ENCODE data around the gene DIAPH2. TPM values are rescaled to one million over a fixed set of nuclear protein-coding genes. Genes with fewer than 3 reads are reported as not detected.

The DIAPH2 gene
- total RNA-seq, 2 donors from 2014 or later, result 19.1 to 31.9 TPM

DNA sequence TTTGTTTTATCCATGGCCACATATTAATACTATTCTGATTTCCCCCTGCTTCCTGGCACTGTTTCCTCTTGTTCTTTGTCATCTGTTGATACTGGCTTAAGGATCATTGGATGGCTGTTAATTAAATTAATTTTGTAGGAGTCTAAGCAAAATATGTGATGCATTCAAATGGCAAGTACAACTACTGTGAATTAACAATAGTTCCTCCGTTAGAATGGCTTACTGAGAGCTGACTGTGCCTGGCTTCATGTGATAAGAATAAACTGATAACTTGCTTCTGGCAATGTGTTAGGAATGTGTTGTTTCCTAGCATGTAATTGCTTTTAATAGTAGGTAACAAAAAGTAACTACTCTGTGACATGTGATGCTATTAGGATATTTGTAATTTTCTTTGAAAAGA lies 297.5 kb downstream of the DIAPH2 start:
- intact Hi-C loops (cut with DNase I), result no loop called here
- no peaks in the 10 kb centered on the region for H3K36me3 ChIP-seq
- H3K27ac ChIP-seq, result no peak overlapping the region
- TF ChIP-seq, protein P1, sequence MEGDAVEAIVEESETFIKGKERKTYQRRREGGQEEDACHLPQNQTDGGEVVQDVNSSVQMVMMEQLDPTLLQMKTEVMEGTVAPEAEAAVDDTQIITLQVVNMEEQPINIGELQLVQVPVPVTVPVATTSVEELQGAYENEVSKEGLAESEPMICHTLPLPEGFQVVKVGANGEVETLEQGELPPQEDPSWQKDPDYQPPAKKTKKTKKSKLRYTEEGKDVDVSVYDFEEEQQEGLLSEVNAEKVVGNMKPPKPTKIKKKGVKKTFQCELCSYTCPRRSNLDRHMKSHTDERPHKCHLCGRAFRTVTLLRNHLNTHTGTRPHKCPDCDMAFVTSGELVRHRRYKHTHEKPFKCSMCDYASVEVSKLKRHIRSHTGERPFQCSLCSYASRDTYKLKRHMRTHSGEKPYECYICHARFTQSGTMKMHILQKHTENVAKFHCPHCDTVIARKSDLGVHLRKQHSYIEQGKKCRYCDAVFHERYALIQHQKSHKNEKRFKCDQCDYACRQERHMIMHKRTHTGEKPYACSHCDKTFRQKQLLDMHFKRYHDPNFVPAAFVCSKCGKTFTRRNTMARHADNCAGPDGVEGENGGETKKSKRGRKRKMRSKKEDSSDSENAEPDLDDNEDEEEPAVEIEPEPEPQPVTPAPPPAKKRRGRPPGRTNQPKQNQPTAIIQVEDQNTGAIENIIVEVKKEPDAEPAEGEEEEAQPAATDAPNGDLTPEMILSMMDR (IDR thresholded peaks at IDR 0.05), result no peak
- no peak overlapping the region for H3K9ac ChIP-seq (ENCODE audit: low read depth in 2 of 2, low read length in 2 of 2)
- H3K4me1 ChIP-seq, result no peaks in the 10 kb centered on the region
- no peak overlapping the region for H3K4me3 ChIP-seq
- no peaks in the 10 kb centered on the region for H3K9me3 ChIP-seq
- DNase-seq, result no peak
- no peaks in the 10 kb centered on the region for H3K27me3 ChIP-seq

DNA sequence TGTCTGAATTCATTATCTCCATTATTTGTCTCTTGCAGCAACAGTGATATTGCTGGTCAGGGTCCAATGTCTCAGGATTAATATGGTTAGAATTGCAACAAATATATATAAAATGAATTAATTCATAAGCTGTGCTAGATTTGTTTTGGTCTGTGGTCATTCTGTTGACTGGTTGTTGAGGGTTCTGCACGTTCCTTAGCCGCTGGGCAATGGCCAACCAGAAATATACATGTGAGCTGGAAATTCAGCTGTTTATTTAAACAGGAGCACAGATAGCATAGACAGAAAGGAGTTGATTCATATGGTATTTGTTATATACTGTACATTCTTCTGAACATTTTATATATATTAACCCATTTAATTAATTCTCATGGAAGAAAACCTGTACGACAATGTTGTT lies 299.9 kb downstream of the DIAPH2 start:
- Histone ChIP-seq H3K9me3 (no peaks in the 10 kb centered on the region), H3K27me3 (no peaks in the 10 kb centered on the region), H3K9ac (ENCODE audit: low read depth in 2 of 2, low read length in 2 of 2) (no peak overlapping the region), H3K36me3 (no peaks in the 10 kb centered on the region), H3K27ac (no peak overlapping the region), H3K4me1 (no peaks in the 10 kb centered on the region), H3K4me3 (no peak overlapping the region)
- TF ChIP-seq, protein P1 (IDR thresholded peaks at IDR 0.05), result no peak
- no peak for DNase-seq
- intact Hi-C loops (cut with DNase I), result no loop called here

DNA sequence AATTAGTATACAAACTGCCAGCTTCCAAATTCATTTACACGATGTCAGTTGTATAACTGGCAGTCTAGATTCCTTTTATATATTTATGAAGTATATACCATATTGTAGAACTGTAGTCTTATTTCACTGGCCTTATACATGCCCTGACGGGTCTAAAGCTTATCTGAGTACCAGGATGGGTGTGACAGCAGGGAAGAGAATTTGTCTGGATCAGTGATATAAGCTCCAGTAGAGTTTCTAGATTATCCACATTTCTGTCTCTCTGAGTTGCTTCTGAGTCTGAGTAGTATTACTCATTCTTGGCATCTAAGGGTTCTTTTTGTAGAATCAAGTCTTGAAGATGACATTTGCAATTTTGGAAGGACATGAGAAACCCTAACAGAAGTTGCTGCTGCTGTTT lies 300.4 kb downstream of the DIAPH2 start:
- TF ChIP-seq, protein P1 (IDR thresholded peaks at IDR 0.05), result no peak
- no peak for DNase-seq
- Histone ChIP-seq H3K4me3 (no peak overlapping the region), H3K9ac (ENCODE audit: low read depth in 2 of 2, low read length in 2 of 2) (no peak overlapping the region), H3K27ac (no peak overlapping the region), H3K9me3 (no peaks in the 10 kb centered on the region), H3K4me1 (no peaks in the 10 kb centered on the region), H3K27me3 (no peaks in the 10 kb centered on the region), H3K36me3 (no peaks in the 10 kb centered on the region)
- intact Hi-C loops (cut with DNase I), result no loop called here

DNA sequence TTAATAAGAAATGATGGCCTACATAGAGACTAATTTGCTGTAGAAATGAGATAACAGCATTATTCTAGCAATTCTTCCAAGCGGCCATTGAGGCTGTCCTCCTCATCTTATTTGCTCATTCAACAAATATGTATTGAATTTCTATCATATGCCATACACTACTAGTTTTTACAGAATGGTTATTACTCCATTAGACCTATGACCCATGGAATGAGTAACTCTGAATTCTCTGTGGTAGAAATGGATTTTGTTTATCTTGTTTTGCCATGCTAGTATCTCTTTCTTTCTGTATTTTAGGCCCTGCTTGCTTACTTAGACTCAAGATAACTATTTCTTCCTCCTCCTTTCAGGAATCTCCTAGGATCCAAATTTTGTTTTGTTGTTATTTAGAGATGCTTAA lies 302.6 kb downstream of the DIAPH2 start:
- TF ChIP-seq, protein P1 (IDR thresholded peaks at IDR 0.05), result no peak
- H3K9me3 ChIP-seq, result no peaks in the 10 kb centered on the region
- no peak overlapping the region for H3K9ac ChIP-seq (ENCODE audit: low read depth in 2 of 2, low read length in 2 of 2)
- no peaks in the 10 kb centered on the region for H3K27me3 ChIP-seq
- no peak overlapping the region for H3K27ac ChIP-seq
- DNase-seq, result no peak
- H3K36me3 ChIP-seq, result no peaks in the 10 kb centered on the region
- intact Hi-C loops (cut with DNase I), result no loop called here
- no peak overlapping the region for H3K4me3 ChIP-seq
- H3K4me1 ChIP-seq, result no peaks in the 10 kb centered on the region

DNA sequence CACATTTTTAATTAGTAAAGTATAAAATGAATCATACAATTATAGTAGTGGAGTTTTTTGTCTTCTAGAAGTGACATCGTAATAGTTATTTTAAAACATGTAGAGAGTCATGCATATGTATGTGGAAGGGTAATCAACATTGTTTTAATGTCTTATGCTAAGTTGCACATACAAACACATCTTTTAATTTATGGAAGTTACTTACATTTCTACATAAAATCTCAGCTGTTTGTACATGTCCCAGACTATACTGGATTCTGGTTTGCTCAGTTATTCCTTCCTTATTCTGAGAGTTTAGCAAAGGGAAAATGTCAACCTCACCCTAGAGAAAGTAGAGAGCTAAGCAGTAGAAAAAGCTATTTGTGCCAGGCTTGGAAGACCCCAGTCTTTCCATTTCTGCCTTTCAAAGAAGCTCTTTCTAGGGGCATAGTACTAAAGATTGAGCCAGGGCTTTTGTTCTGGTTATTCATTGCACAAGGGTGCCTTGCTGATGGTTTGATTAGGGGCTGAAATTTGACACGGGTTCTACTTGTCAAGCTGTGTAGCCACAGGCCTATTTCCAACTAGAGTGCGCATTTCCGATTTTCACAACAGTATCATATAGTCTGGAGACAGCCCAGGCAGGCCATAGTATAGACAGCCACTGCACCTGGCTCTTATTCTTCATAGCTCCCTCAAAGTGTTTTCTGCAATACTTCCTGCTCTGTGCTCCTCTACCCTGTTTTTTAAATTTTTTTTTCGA lies 305.4 kb downstream of the DIAPH2 start:
- no peak overlapping the region for H3K27ac ChIP-seq
- TF ChIP-seq, protein P1 (IDR thresholded peaks at IDR 0.05), result no peak
- no peaks in the 10 kb centered on the region for H3K9me3 ChIP-seq
- DNase-seq, result no peak
- no peaks in the 10 kb centered on the region for H3K36me3 ChIP-seq
- H3K4me3 ChIP-seq, result no peak overlapping the region
- no peaks in the 10 kb centered on the region for H3K27me3 ChIP-seq
- H3K9ac ChIP-seq (ENCODE audit: low read depth in 2 of 2, low read length in 2 of 2), result no peak overlapping the region
- intact Hi-C loops (cut with DNase I), result no loop called here
- H3K4me1 ChIP-seq, result no peaks in the 10 kb centered on the region
